Measurements from ENCODE around the gene DCHS2.

The DCHS2 gene

DNA sequence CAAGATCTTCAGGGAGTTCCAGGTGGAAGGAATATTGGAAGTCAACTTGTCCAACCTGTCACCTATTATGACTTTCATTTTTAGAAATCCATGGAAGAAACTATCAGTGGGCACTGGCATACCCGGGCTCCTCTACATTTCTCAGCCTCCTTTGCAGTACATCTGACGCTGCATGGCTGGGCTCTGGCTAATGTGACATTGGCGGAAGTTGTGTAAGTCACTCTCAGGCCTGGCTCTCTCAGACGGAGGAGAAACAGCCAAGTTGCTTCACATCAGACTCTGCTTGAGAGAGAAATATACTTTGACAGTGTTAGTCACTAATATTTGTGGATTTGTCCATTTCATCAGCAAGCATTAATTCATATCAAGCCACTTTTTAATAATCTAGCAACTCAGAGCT, 4.5 kb downstream of the DCHS2 start:
- no peak for DNase-seq

DNA sequence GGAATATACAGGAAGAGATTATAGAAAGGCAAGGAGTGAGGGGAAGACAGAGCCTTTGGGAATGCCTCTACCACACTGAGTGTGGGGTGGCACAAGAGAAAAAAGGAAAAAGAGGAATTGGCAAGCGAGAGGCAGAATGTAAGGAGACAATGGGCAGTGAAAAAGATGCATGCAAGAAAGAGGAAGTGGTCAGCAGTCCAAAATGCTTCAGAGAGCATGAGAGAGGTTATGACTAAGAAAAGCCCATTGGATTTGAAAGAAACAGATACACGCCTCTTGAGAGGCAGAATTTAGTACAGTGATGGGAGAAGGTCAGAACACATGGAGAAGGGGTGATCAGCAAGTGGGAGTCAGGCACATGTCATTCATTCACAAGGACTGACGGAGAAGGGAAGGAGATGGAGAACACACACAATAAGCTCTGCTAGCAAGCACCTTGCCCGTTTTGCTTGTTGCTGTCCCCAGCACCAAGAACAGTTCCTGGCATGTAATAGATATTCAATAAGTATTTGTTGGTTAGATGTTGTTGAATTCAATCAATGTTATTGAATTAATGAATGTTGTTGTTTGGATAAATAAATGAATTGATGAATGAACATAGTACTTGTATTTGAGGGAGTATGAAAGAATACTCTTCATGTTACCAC, 6.3 kb downstream of the DCHS2 start:
- no peak for DNase-seq

DNA sequence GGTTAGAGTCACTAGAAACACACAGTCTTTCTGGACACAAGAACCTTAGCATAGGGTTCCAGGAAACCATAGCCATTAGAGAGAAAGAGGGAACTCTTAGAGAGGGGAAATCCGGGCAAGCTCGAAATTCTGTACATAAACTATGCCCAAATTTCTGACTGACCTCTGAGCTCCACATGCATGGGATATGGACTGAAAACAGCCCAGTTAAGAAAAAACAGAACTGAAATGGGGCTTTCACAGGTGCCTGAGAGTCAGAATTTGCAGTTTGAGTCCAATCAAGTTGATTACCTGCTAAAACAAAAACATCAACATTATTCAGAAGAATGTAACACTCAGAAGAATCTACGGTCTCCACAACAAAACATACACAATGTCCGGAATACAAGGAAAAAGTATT, 13.1 kb downstream of the DCHS2 start:
- no peak for DNase-seq

DNA sequence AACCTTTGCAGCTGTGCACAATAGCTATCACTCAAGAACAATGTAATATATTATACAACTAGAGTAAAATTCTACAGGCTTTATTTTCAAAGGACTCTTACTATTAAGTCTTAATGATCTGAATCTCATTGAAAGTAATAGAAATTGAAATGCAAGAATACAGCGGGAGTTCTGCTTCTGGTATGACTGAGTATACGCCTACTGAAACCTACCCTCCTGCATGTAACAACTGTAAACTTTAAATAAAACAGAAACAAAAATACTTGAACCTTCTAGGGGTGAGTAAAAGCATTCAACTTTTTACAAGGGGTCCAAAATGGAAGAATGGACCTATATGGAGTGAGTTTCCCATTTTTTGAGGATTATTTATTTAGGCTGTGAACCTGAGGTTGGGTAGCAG, 13.5 kb downstream of the DCHS2 start:
- DNase-seq = no peak

DNA sequence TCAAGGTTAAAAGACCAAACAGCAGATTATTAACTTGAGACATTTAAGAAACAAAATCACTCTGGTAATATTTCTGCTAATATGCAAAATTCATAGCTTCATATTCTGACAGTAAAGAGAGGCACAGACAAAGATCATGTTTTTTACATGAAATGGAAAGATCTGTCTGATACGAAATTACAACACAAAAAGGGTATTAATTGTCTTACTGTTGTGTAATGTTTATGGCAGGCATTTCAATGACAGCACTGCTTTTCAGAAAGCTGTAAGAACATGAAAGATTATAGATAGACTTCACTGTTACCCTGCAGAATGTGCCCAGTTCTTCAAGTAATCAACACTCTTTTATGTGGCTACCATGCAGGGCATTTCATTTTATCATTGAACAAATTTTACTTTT, 15.4 kb downstream of the DCHS2 start:
- no peak for DNase-seq

DNA sequence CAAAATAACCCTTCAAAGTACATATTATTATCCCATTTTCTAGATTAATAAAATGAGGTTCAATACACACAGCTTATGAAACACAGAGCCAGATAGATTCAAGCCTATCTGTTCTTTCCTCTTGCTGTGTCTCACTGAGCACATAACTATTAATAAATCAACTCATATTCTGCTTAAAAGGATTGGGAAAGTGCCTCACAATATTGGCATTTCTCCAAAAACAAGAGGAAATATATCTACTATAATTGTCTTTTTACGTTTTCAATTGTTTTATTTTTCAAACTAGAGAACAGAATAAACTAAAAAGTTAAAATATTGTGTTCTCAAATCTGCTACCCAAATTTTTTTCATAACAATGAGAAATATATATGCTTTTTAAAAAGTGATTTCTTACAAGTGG, 15.8 kb downstream of the DCHS2 start:
- no peak for DNase-seq

DNA sequence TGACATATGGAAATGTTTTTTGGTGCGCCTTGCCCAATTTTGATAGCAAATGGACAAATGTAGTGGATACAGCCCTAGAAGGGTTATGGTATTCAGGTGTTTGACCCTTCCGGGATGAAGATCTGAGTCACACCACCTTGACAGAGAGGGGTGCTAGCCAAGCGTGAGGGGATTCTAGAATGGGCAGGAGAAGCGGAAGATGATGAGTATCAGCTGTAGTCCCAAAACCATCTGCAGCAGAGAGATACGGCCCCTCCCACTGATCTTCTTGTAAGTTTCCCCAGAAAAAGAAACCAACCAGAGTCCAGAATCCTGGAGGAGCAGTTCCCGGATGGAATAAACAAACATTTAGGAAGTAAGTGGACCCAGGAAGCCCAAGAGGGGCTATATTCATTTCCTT, 18.1 kb downstream of the DCHS2 start:
- DNase-seq = no peak

DNA sequence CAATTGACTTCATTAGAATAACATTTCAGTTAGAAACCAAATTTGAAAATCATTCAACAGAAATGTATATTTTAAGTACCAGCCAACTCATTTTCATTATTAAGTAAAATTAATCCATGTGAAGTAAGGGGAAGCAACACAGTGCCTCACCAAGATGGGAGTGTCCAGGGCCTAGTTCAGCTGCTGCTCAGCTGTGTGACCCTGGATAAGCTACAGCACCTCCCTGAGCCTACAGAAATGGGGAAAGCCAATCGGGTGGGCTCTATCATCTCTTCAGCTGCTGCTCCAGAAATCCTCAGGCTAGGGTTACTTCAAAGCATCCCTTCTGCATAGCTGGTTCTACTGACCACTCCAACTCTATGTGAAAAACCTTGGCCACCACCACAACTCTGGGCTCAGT, 18.7 kb downstream of the DCHS2 start:
- DNase-seq = no peak

DNA sequence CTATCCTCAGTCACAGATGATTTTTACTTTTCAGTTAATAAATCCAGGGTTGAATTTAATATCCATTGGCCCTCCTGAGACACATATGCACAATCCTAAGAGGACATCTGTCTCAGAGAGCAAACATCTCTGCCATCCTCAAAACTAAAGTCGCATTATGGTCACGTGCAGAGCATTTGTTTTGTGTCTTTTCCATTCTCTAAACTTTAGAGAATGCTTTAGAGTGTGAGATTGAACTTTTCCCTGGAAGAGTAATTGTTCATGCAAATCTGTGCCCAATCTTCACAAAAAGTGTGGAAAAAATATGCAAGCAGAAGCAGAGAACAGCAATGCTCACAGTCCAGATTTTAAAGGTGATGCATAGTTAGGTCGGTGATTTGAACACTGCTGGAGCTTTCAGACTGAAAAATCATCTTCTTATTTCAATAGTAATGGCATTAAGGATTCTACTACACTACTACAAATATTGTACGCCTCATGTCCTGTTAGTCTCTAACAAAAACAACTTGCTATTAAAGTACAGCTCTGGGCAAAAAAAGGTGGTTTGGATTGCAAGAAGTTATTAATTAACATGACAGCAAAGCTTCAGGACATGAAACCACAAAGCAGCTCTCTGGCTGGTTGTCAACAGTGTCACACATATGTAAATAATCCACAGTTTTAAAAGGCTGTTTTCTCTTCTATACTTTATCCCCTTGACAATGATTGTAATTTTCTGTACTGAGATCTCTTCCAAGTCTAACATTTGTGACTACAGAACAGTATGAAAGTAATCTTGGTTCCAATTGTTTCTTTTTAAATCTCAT, 19.9 kb downstream of the DCHS2 start:
- no peak for DNase-seq

DNA sequence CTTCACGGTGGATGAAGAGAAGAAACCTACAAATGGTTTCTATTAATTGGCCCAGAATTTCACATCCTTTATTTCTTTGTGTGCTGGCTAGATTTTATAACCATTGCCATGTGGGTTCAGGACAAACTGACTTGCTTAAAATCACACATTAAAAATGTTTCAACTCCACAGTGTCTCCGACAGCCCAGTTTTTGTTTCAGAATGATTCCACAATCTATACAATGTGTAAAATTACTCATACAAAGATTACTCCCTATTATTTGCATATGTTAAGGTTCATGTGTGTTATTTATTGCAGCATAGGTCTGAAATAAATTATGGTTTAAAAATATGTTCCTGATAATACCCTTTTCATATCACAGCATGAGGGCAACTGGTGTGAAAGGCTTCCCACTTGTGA, 20.6 kb downstream of the DCHS2 start:
- DNase-seq = no peak

DNA sequence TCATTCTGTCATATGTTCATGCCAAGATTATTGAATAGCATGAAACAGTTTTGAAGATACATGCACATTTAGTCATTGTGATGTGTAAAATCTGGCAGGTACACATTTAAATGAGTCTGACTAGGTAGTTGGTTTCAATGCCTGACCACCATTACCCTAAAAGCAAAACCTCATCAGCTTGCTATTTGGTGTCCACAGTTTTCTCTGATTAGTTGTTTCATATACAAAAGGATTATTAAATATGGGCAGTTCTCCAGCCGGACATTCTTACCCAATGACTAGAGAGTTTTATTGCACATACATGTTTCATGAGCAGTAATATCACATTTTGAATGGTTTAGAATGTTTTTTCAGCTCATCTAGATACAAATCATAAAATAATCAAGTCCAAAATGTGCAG, 23.7 kb downstream of the DCHS2 start:
- no peak for DNase-seq

DNA sequence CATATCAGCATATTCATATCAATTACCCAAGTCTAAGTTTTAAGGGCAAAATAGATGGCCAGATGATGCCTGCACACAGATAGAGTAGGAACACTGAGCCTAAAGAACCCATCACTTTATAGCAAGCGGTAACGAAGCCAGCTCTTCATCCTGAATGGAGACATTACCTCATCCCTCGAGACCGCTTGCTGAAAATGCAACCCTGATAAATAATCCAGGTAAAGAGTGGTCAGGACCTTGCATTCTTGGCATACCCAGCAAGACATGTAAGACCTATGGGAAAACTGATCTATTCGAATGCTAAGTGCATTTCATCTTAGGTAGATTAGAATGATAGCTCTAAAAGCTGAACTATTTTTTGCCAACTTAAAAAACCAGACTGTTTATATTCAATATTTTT, 25.3 kb downstream of the DCHS2 start:
- no peak for DNase-seq

DNA sequence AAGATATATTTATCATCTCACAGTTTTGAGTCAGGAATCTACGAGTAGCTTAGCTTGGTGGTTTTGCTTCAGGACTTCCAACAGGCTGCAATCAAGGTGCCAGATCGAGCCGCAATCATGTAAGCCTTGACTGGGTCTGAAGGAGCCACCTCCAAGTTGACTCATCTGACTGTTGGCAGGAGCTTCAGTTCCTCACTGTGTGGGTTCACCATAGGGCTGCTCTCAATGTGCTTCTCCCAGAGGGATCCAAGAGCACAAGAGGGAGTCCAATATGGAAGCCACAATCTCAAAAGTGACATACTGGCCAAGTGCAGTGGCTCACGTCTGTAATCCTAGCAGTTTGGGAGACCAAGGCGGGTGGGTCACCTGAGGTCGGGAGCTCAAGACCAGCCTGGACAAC, 26.5 kb downstream of the DCHS2 start:
- DNase-seq = no peak

DNA sequence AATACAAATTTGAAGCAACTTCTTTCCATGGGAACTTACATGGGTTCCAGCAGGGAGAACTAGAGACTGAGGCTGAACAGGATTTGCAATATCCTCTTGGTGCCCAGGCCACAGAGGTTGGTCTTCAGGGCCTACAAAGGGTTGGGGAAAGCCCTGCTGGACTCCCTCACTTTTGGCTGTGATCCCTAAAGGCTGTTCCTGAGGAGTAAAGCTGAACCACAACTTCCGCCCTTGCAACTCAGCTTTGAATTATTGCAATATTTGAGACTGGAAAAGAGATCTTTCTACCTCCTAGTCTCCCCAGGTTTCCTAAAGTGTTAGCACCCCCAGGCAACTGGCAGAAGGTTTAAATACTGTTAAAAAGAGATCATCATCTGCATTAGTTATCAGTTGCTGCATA, 26.9 kb downstream of the DCHS2 start:
- DNase-seq = no peak

DNA sequence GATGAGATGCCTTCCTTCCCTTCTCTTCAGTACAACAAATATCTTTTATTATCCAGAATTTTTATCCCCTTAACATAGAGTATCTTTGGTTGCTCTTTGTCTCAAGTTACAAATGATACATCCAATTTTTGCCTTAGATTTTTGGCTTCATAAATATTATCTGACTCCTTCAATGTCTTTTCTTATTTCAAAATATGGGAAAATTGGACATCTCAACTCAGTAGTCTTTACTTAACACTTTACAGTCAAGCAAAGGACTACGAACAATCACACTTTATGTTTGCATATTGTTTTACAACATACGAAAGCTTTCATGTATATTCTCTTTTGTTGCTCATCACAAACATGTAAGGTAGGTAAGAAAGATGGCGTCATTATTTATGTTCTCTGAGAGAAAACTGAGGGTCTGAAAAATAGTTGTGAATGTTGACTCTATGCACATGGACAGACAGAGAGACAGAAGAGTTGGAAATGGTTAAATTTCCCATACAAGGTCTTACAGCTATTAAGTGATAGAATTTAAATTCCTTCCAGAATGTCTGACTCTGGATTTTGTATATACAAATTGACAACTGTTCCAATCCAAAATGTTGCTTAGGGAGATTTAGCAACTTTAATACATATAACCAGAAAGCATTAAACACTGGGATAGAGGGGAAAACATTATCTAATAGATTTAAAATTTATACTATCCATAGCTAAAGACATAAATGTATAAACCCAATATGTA, 29.4 kb downstream of the DCHS2 start:
- DNase-seq = no peak

DNA sequence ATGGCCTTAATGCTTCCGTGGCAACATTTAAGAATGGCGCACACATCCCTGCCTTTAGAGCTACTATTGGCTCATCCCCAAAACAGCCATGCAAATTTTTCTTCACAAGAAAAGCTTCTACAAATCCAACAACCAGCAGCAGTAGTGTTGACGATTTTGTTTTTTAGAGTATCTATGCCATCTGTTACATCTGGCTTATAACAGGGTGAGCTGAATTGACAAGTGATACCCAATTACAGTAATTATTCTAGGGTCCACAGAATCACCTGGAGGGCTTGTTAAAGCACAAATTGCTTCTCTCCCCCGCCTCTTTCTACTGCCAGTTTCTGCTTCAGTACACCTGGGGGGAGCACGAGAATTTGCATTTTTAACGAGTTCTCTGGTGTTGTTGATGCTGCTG, 34.1 kb downstream of the DCHS2 start:
- no peak for DNase-seq

DNA sequence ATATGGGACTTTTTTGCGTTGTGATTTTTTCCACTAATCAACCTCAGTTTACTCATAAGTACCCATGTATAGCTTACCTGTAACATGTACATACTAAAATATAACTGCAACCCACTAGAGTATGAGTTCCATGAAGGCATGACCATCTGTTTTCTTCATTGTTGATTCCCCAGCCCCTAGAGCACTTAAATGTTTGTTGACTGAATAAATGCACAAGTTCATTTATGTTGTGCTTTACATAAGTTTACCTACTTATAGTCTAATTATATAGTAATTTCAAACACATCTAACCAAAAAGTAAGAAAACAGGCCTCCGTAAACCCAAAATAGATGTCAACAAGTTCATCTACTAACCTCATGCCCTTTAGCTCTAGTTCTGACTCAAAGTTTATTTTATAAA, 34.7 kb downstream of the DCHS2 start:
- no peak for DNase-seq

DNA sequence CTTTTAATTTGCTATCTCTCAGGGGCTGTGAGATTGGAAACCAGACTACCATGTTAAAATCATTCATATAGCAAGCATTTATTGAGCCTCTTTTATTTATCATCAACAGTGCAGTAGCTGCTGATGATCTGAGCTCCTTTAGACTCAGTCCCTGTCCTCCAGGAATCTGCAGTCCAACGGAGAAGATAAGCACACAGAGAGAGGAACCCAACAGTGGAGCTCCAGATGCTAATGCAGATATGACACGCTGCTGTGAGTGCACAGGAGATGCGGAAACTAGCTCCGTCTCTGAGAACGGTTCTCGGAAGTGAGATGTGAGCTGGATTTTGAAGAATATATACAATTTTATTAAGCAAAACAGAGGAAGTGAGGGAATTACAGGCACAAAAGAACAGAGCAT, 35.4 kb downstream of the DCHS2 start:
- DNase-seq = no peak

DNA sequence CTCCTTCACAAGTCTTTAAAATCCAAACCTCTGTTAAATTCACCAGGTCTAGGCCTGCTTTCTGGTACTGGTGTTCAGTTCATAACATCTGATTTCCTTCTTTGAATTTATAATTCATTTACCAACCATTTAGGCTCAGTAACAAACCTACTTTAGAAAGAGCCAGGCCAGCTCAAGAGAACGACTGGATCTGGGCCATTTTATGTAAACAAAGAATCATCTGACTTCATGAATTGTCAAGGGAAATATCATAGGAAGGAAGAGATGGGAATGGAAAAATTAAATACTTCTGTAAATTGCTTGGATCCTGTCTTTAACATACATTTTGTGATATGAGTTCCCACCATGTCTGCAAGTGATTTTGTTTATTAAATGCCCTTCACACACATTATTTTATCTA, 36.5 kb downstream of the DCHS2 start:
- no peak for DNase-seq

DNA sequence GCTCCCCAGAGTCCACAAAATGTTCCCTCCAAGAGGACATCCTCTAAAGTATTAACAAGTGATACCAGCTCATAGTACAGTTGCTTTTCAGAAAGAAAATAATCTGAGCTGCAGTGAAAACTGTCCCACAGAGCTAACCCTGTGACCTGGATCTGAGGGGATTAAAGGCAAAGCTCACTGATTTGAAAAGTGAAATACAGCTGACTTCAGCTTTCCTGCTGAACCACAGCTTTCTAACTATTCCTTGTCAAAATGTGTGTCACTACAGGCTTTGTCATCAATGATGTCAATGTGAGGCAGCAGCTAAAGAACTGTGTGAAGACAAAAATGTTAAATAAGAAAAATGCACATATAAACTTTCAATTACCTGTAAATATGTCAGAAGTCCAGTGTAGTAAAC, 36.9 kb downstream of the DCHS2 start:
- DNase-seq = no peak

DNA sequence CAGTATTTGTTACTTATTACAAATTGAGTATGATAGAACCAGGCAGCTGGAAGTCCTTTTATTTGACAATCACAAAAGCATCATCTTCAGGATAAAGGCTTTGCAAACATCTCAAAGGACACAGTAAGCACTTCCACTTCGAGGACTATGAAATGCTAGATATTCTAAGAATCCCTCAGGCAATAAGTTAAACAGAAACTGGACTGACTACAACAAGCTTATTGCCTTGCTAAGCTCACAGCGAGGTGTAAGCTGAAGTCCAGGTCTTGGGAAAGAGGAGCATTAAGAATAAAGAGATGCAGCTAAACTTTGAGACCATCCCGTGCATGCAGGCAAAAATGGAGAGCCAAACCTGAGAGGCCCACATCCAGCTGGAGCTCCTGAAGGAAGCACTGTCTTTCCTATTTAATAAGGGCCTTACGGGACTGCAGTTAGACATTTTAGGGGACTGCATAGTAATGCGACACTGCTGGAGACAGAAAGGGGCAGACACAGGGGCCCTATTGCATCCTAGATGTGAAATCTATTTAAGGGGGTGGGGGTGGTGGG, 38.7 kb downstream of the DCHS2 start:
- no peak for DNase-seq

DNA sequence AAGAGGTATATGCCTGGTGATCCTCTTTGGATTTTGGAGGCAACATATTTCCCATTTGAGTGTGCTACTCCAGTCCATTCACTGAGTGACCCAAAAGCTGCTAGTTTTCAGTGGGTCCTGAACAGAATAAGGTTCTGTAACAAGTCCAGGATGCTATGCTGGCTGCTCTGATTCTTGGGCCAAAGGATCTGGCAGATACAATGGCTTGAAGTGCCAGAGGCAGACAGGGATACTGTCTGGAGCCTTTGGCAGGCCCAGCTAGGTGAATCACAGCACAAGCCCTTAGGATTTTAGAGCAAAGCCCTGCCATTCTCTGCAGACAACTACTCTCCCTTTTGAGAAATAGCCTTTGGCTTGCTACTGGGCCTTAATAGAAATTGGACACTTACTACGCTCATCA, 40.6 kb downstream of the DCHS2 start:
- no peak for DNase-seq

DNA sequence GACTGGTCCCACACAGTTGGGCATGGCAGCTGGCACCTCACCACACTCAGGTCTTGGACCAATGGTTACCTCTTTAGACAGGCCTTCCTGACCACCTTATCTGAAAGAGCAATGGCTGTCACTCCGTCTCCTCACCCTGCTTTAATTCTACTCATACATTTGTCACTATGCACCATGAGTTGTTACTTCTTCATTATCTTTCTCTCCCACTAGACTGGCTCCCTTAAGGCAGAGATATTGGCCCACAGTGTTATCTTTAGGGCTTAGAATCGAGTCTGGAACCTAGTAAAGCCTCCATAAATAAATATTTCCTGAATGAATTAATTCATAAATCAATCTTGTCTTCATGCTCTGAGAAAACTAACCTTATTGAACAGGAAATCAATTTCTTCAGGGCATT, 46.6 kb downstream of the DCHS2 start:
- DNase-seq = no peak

DNA sequence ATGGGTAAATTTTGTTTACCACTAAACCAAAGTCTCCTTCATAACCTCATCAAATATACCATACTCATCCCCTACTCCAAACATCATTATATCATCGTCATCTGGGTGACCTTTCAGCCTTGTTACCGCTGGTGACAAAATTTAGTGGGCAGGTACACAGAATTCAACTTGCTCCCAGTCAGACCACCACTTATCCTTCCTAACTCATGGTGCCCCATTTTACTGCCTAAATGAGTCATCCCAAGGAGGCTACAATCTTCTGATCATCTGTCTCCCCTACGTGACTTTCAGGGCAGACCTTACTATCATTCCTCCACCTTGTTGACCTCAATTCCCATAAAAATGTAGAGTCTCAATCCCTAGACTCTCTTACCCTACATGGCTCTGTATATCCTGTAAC, 49.6 kb downstream of the DCHS2 start:
- DNase-seq = no peak
